HG03108 (cell line): ENCODE data around the gene ARX.

Source experiments
- ATAC-seq: cut with Tn5 transposase; IDR thresholded peaks from one replicate; pipeline ENCODE4 v1.9.1; 2021; ENCODE audit warnings: moderate library complexity; ENCODE audit not compliant: unreplicated experiment

The ARX gene

GRCh38 chrX:25001808-25002660, 13.7 kb downstream of the ARX start:
- ATAC-seq: no peak

GRCh38 chrX:24999511-24999910, 16.3 kb downstream of the ARX start:
- no peak for ATAC-seq

GRCh38 chrX:24996096-24996709, 19.6 kb downstream of the ARX start:
- ATAC-seq: no peak

- ATAC-seq: no peak
Observed at GRCh38 chrX:24993879-24994278, 21.9 kb downstream of the ARX start.

- ATAC-seq: no peak
Observed at GRCh38 chrX:24990535-24990934, 25.2 kb downstream of the ARX start.

- no peak for ATAC-seq
Observed at GRCh38 chrX:24988314-24988713, 27.5 kb downstream of the ARX start.

GRCh38 chrX:24987731-24988130, 28.0 kb downstream of the ARX start:
- ATAC-seq: no peak

GRCh38 chrX:24985120-24985519, 30.6 kb downstream of the ARX start:
- no peak for ATAC-seq

GRCh38 chrX:24983931-24984330, 31.8 kb downstream of the ARX start:
- no peak for ATAC-seq

GRCh38 chrX:24982306-24982965, 33.3 kb downstream of the ARX start:
- no peak for ATAC-seq

- no peak for ATAC-seq
Observed at GRCh38 chrX:24981030-24981429, 34.7 kb downstream of the ARX start.

GRCh38 chrX:24979081-24979480, 36.7 kb downstream of the ARX start:
- no peak for ATAC-seq

- ATAC-seq: no peak
Observed at GRCh38 chrX:24969812-24970211, 46.0 kb downstream of the ARX start.

GRCh38 chrX:24965372-24965771, 50.4 kb downstream of the ARX start:
- ATAC-seq: no peak

GRCh38 chrX:24963823-24964222, 51.9 kb downstream of the ARX start:
- no peak for ATAC-seq

- no peak for ATAC-seq
Observed at GRCh38 chrX:24961809-24962208, 54.0 kb downstream of the ARX start.

GRCh38 chrX:24956828-24957227, 58.9 kb downstream of the ARX start:
- no peak for ATAC-seq

- ATAC-seq: no peak
Observed at GRCh38 chrX:24955372-24955930, 60.3 kb downstream of the ARX start.

- no peak for ATAC-seq
Observed at GRCh38 chrX:24954732-24955131, 61.0 kb downstream of the ARX start.
